HAP-1 (cell line): ENCODE results near the gene TBC1D22A.

Experiments
- DNase-seq, 2 experiments: peaks; one replicate each; pipeline ENCODE4 v3.0.0-alpha.2; 2016 to 2020; ENCODE audit warnings: low spot score in 2 of 2
- H3K27me3 ChIP-seq: fragments of 250-450 bp; sonication (Bioruptor Pico); 2 replicates; pipeline ENCODE4 v1.5.1; 2020; ENCODE audit warnings: low read depth, mild to moderate bottlenecking, moderate library complexity
- H3K36me3 ChIP-seq: fragments of 250-450 bp; sonication (Bioruptor Pico); replicated peaks from 2 replicates; pipeline ENCODE4 v1.5.1; 2020; ENCODE audit warnings: mild to moderate bottlenecking
- H3K4me1 ChIP-seq: fragments of 250-450 bp; sonication (Bioruptor Pico); 2 replicates; pipeline ENCODE4 v1.5.1; 2020; ENCODE audit warnings: mild to moderate bottlenecking
- H3K4me3 ChIP-seq: fragments of 250-450 bp; sonication (Bioruptor Pico); 2 replicates; pipeline ENCODE4 v1.5.1; 2020; ENCODE audit warnings: mild to moderate bottlenecking, moderate library complexity
- H3K9me3 ChIP-seq: fragments of 250-450 bp; sonication (Bioruptor Pico); 2 replicates; pipeline ENCODE4 v1.5.1; 2020; ENCODE audit warnings: mild to moderate bottlenecking, moderate library complexity
- in situ Hi-C: fragments of 300-500 bp; cut with MboI; formaldehyde crosslinking; loops from 3 replicates; pipeline ENCODE4 v1.14.3; 2020; ENCODE audit warnings: low sequenced_read_pairs, inconsistent platforms, mixed read lengths

TBC1D22A gene

GRCh38 chr22:47089796-47090460 is 327.5 kb downstream of the TBC1D22A start:
- no peaks in the 10 kb centered on the region for H3K36me3 ChIP-seq
- no peaks in the 10 kb centered on the region for H3K27me3 ChIP-seq
- H3K4me1 ChIP-seq, result no peaks in the 10 kb centered on the region
- in situ Hi-C loops, result no loop called here
- no peak for DNase-seq
- no peak overlapping the region for H3K4me3 ChIP-seq
- peaks cover 7% of the 10 kb centered on the region; the same call in 1 of the 2 replicates for H3K9me3 ChIP-seq

GRCh38 chr22:47090591-47091245 is 328.3 kb downstream of the TBC1D22A start:
- Histone ChIP-seq H3K9me3 (peaks cover 7% of the 10 kb centered on the region; the same call in 1 of the 2 replicates), H3K27me3 (no peaks in the 10 kb centered on the region), H3K36me3 (no peaks in the 10 kb centered on the region), H3K4me3 (no peak overlapping the region), H3K4me1 (no peaks in the 10 kb centered on the region)
- in situ Hi-C loops, result no loop called here
- no peak for DNase-seq

- no peak for DNase-seq
- no peaks in the 10 kb centered on the region for H3K4me1 ChIP-seq
- H3K27me3 ChIP-seq, result no peaks in the 10 kb centered on the region
- peaks cover 7% of the 10 kb centered on the region; the same call in 1 of the 2 replicates for H3K9me3 ChIP-seq
- no peaks in the 10 kb centered on the region for H3K36me3 ChIP-seq
- in situ Hi-C loops, result no loop called here
- H3K4me3 ChIP-seq, result no peak overlapping the region
Observed at GRCh38 chr22:47091246-47091651, 328.8 kb downstream of the TBC1D22A start.

GRCh38 chr22:47091921-47092700 is 329.7 kb downstream of the TBC1D22A start:
- no peak overlapping the region for H3K4me3 ChIP-seq
- no peak for DNase-seq
- in situ Hi-C loops, result no loop called here
- no peaks in the 10 kb centered on the region for H3K27me3 ChIP-seq
- H3K36me3 ChIP-seq, result no peaks in the 10 kb centered on the region
- H3K9me3 ChIP-seq, result peaks cover 7% of the 10 kb centered on the region; the same call in 1 of the 2 replicates
- H3K4me1 ChIP-seq, result no peaks in the 10 kb centered on the region

- peaks cover 7% of the 10 kb centered on the region; the same call in 1 of the 2 replicates for H3K9me3 ChIP-seq
- no peak for DNase-seq
- in situ Hi-C loops, result no loop called here
- H3K4me1 ChIP-seq, result no peaks in the 10 kb centered on the region
- no peak overlapping the region for H3K4me3 ChIP-seq
- H3K36me3 ChIP-seq, result no peaks in the 10 kb centered on the region
- H3K27me3 ChIP-seq, result no peaks in the 10 kb centered on the region
Observed at GRCh38 chr22:47092896-47093311, 330.5 kb downstream of the TBC1D22A start.

GRCh38 chr22:47093720-47094119 is 331.3 kb downstream of the TBC1D22A start:
- H3K4me3 ChIP-seq, result no peak overlapping the region
- no peaks in the 10 kb centered on the region for H3K27me3 ChIP-seq
- no peak for DNase-seq
- in situ Hi-C loops, result no loop called here
- H3K4me1 ChIP-seq, result no peaks in the 10 kb centered on the region
- no peaks in the 10 kb centered on the region for H3K36me3 ChIP-seq
- peaks cover 7% of the 10 kb centered on the region; the same call in 1 of the 2 replicates for H3K9me3 ChIP-seq

GRCh38 chr22:47094861-47095330 is 332.4 kb downstream of the TBC1D22A start:
- H3K4me3 ChIP-seq, result no peak overlapping the region
- H3K4me1 ChIP-seq, result no peaks in the 10 kb centered on the region
- H3K9me3 ChIP-seq, result peaks cover 7% of the 10 kb centered on the region; the same call in 1 of the 2 replicates
- no peaks in the 10 kb centered on the region for H3K36me3 ChIP-seq
- DNase-seq, result no peak
- in situ Hi-C loops, result no loop called here
- no peaks in the 10 kb centered on the region for H3K27me3 ChIP-seq

- in situ Hi-C loops, result no loop called here
Observed at GRCh38 chr22:47095395-47096122, 333.1 kb downstream of the TBC1D22A start.

GRCh38 chr22:47098121-47098520 is 335.7 kb downstream of the TBC1D22A start:
- in situ Hi-C loops, result no loop called here

More at GRCh38 chr22:47095395-47096122, 333.1 kb downstream of the TBC1D22A start:
- no peaks in the 10 kb centered on the region for H3K4me1 ChIP-seq
- no peak overlapping the region for H3K4me3 ChIP-seq
- peaks cover 7% of the 10 kb centered on the region; the same call in 1 of the 2 replicates for H3K9me3 ChIP-seq
- H3K27me3 ChIP-seq, result no peaks in the 10 kb centered on the region
- no peak for DNase-seq
- H3K36me3 ChIP-seq, result no peaks in the 10 kb centered on the region

GRCh38 chr22:47098554-47098953 is 336.1 kb downstream of the TBC1D22A start:
- DNase-seq, result no peak
- Histone ChIP-seq H3K4me3 (no peak overlapping the region), H3K27me3 (no peaks in the 10 kb centered on the region), H3K36me3 (no peaks in the 10 kb centered on the region), H3K4me1 (no peaks in the 10 kb centered on the region), H3K9me3 (peaks cover 7% of the 10 kb centered on the region; the same call in 1 of the 2 replicates)
- in situ Hi-C loops, result no loop called here

More at GRCh38 chr22:47098121-47098520, 335.7 kb downstream of the TBC1D22A start:
- Histone ChIP-seq H3K36me3 (no peaks in the 10 kb centered on the region), H3K27me3 (no peaks in the 10 kb centered on the region), H3K9me3 (peaks cover 7% of the 10 kb centered on the region; the same call in 1 of the 2 replicates), H3K4me1 (no peaks in the 10 kb centered on the region), H3K4me3 (no peak overlapping the region)
- DNase-seq, result no peak

- Histone ChIP-seq H3K4me1 (no peaks in the 10 kb centered on the region), H3K4me3 (no peak overlapping the region), H3K36me3 (no peaks in the 10 kb centered on the region), H3K9me3 (no peaks in the 10 kb centered on the region), H3K27me3 (no peaks in the 10 kb centered on the region)
- DNase-seq, result no peak
- in situ Hi-C loops, result no loop called here
Observed at GRCh38 chr22:47100019-47100418, 337.6 kb downstream of the TBC1D22A start.

GRCh38 chr22:47100646-47101200 is 338.3 kb downstream of the TBC1D22A start:
- in situ Hi-C loops, result no loop called here
- no peak for DNase-seq
- Histone ChIP-seq H3K27me3 (no peaks in the 10 kb centered on the region), H3K9me3 (no peaks in the 10 kb centered on the region), H3K4me1 (no peaks in the 10 kb centered on the region), H3K36me3 (no peaks in the 10 kb centered on the region), H3K4me3 (no peak overlapping the region)

- no peaks in the 10 kb centered on the region for H3K9me3 ChIP-seq
- no peaks in the 10 kb centered on the region for H3K27me3 ChIP-seq
- no peaks in the 10 kb centered on the region for H3K4me1 ChIP-seq
- DNase-seq, result no peak
- in situ Hi-C loops, result no loop called here
- H3K36me3 ChIP-seq, result no peaks in the 10 kb centered on the region
- no peak overlapping the region for H3K4me3 ChIP-seq
Observed at GRCh38 chr22:47101321-47101885, 339.0 kb downstream of the TBC1D22A start.
